A673 (cell line): ENCODE results near the gene LTF. TPM values are rescaled to one million over a fixed set of nuclear protein-coding genes. Genes with fewer than 3 reads are reported as not detected.

Experiments used
- BruUV-seq: library from RNA; stranded (reverse); fragments of 400-500 nt; replicated peaks from 2 replicates; lab custom pipeline; 2021; lab: Mats Ljungman, UMichigan
- CTCF ChIA-PET: fragments of 300-600 bp; sonication (Branson Sonifier 250); formaldehyde crosslinking; loops from one replicate; lab custom pipeline; 2022; ENCODE audit warnings: antibody characterized with exemption; lab: Charles Lee
- POLR2A ChIA-PET: fragments of 300-600 bp; sonication (Branson Sonifier 250); formaldehyde crosslinking; loops from one replicate; lab custom pipeline; 2022; ENCODE audit warnings: antibody characterized with exemption; ENCODE audit not compliant: low non-redundant PET; lab: Charles Lee
- DNase-seq: peaks from one replicate; pipeline ENCODE4 v3.0.0-alpha.2; 2015; ENCODE audit warnings: low spot score
- H3K27ac ChIP-seq: fragments of 200-600 bp; sonication (generic); 2 replicates; pipeline ENCODE4 v1.5.1; 2016; ENCODE audit warnings: mixed run types, low read depth, mild to moderate bottlenecking, mixed read lengths, antibody characterized with exemption, low read length; ENCODE audit not compliant: poor library complexity, severe bottlenecking
- H3K27me3 ChIP-seq: fragments of 200-600 bp; sonication (generic); replicated peaks from 2 replicates; pipeline ENCODE4 v1.6.1; 2017; ENCODE audit warnings: mixed run types, low read depth, mild to moderate bottlenecking, mixed read lengths, antibody characterized with exemption, low read length; ENCODE audit not compliant: insufficient read depth, poor library complexity
- H3K36me3 ChIP-seq: fragments of 200-600 bp; sonication (generic); 2 replicates; pipeline ENCODE4 v1.6.1; 2016; ENCODE audit warnings: mixed run types, mild to moderate bottlenecking, mixed read lengths, antibody characterized with exemption, low read length; ENCODE audit not compliant: insufficient read depth, poor library complexity, severe bottlenecking
- H3K4me1 ChIP-seq: fragments of 200-600 bp; sonication (generic); 2 replicates; pipeline ENCODE4 v1.6.1; 2017; ENCODE audit warnings: mixed run types, mild to moderate bottlenecking, mixed read lengths, antibody characterized with exemption, low read length; ENCODE audit not compliant: insufficient read depth, poor library complexity, severe bottlenecking
- H3K4me3 ChIP-seq: fragments of 200-600 bp; sonication (generic); 2 replicates; pipeline ENCODE4 v1.5.1; 2016; ENCODE audit warnings: low read depth, mixed run types, mild to moderate bottlenecking, mixed read lengths, low read length; ENCODE audit not compliant: poor library complexity, severe bottlenecking
- H3K9me3 ChIP-seq: fragments of 200-600 bp; sonication (generic); 2 replicates; pipeline ENCODE4 v1.6.1; 2016; ENCODE audit warnings: mixed run types, low read depth, mild to moderate bottlenecking, mixed read lengths, antibody characterized with exemption, low read length; ENCODE audit not compliant: poor library complexity, severe bottlenecking
- EZH2 ChIP-seq: fragments of 200-600 bp; sonication (generic); IDR thresholded peaks from 2 replicates; pipeline ENCODE4 v1.6.1; 2017; ENCODE audit warnings: borderline replicate concordance, low read depth, mild to moderate bottlenecking, mixed read lengths, antibody characterized with exemption, low read length; ENCODE audit not compliant: poor library complexity, severe bottlenecking
- intact Hi-C: fragments of 100-400 bp; cut with micrococcal nuclease; formaldehyde crosslinking; loops from one replicate; pipeline ENCODE4 v1.10.0; 2022; ENCODE audit not compliant: unreplicated experiment
- total RNA-seq: library from RNA; stranded (reverse); gene quantifications from 2 replicates; pipeline ENCODE4 v1.2.3, GENCODE V29; 2021
- TF ChIP-seq, protein P1 (sequence below): fragments of 300-800, 200-600 bp; sonication (generic); conservative IDR thresholded peaks from 2 replicates; pipeline ENCODE4 v1.5.1; 2017; ENCODE audit warnings: low read depth, mild to moderate bottlenecking, antibody characterized with exemption, low read length, moderate library complexity, mixed read lengths

Gene LTF
- total RNA-seq, 1 experiment from 2014 or later, result not detected

DNA sequence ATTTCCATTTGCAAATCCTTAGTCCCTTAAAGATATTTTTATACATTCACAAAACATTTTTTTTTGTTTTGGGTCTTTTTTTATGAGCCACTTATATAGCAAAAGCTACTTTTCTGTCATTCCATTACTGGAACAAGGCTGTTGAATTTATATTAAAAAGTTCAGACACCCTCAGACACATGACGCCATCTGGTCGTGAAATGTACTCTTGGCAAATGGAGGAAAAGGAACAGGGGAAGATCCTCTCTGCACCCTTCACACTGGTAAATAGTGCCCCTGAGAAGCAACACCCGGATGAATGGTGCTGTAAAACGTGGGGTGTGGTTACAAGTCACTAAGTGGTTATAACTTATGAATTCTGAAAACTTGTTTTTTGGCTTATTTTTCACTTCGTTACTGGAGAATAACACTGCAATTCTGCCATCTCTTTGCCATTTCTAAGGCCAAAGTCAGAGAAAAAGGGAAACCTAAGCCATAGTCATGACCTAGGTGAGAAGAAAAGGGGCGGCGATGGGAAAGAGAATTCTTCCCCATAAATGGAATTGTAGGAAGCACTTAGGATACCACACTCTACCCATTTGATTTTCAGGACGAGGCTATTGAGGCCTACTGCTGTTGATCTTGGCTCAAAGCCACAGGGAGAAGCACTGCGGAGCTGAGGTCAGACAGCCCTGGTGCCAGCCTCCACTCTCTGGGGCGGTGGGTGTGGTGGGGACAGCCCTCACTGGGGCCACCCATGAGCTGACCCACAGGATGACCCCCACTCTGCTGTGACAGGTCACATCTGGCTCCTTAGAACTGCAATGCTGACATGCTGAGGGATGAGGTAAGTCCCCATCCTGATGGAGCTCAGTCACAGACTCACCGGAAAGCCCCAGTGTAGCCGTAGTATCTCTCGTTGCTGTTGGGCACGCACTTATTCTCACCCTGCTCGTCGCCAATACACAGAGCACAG lies 21.9 kb downstream of the LTF start:
- Histone ChIP-seq H3K36me3 (no peaks in the 10 kb centered on the region), H3K27ac (no peak overlapping the region), H3K4me3 (no peak overlapping the region), H3K27me3 (no peaks in the 10 kb centered on the region), H3K9me3 (no peaks in the 10 kb centered on the region), H3K4me1 (no peaks in the 10 kb centered on the region)
- intact Hi-C loops, result no loop called here
- no TSS peak for BruUV-seq
- POLR2A ChIA-PET, result no interaction called here
- TF ChIP-seq, protein P1, sequence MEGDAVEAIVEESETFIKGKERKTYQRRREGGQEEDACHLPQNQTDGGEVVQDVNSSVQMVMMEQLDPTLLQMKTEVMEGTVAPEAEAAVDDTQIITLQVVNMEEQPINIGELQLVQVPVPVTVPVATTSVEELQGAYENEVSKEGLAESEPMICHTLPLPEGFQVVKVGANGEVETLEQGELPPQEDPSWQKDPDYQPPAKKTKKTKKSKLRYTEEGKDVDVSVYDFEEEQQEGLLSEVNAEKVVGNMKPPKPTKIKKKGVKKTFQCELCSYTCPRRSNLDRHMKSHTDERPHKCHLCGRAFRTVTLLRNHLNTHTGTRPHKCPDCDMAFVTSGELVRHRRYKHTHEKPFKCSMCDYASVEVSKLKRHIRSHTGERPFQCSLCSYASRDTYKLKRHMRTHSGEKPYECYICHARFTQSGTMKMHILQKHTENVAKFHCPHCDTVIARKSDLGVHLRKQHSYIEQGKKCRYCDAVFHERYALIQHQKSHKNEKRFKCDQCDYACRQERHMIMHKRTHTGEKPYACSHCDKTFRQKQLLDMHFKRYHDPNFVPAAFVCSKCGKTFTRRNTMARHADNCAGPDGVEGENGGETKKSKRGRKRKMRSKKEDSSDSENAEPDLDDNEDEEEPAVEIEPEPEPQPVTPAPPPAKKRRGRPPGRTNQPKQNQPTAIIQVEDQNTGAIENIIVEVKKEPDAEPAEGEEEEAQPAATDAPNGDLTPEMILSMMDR, result no peak
- no peak for TF ChIP-seq EZH2
- no peak for DNase-seq
- CTCF ChIA-PET, result no interaction called here

DNA sequence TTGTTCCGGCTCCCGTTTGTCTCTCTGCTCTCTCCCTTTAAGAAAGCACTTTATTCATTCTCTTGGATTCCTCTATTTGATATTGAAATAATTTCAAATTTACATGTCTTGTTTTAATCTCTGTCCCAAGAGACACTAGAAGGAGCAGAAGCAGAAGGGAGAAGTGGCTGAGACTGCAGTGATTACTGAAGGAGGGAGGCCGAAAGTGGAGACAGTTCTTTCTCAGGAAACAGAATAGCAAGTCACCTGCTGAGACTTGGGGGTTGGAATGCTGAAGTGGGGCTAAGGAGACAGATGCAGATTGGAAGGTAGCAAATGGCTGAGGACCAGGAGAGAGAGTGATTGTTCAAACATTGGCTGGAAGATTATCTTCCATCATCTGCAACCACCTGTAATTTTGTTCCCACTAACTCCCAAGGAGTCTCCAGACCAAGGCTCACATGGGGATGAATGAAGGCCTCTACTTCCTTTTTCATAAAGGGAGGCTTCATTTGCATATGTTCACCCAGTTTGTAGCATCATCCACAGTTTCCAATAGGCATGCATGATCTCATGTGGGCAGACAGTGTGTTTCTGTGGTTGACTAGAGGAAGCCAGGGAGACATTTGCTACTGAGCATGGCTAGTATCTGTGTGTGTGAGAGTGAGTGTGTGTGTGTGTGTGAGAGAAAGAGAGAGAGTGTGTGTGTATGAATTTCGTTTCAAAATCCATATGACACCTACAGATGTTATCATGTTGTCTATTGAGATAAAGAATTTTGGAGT lies 24.0 kb downstream of the LTF start:
- ChIA-PET POLR2A (no interaction called here), CTCF (no interaction called here)
- no peaks in the 10 kb centered on the region for H3K36me3 ChIP-seq
- H3K4me3 ChIP-seq, result no peak overlapping the region
- DNase-seq, result no peak
- no TSS peak for BruUV-seq
- no peak for TF ChIP-seq EZH2
- TF ChIP-seq, protein P1, result no peak
- H3K9me3 ChIP-seq, result no peaks in the 10 kb centered on the region
- H3K27me3 ChIP-seq, result no peaks in the 10 kb centered on the region
- no peaks in the 10 kb centered on the region for H3K4me1 ChIP-seq
- intact Hi-C loops, result no loop called here
- H3K27ac ChIP-seq, result no peak overlapping the region

DNA sequence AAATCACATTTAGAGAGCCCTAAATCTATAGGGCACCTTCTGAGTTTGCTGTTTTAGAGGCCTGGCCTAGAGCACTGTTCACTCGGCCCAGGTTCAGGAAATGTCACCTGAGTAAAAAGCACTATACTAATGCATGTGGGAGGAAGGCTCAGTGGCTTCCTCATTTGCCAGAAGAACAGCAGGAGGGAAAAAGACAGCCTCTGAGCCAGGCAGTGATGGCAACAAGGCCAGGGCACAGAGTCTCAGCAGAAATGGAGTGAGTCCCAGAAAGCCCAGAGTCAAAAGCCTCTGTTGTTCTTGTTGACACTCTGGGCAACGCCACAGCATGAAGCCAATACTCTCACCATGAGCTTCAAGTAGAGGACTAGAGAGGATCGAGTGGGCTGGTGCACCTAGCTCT lies 25.9 kb downstream of the LTF start:
- ChIA-PET POLR2A (no interaction called here), CTCF (no interaction called here)
- Histone ChIP-seq H3K36me3 (no peaks in the 10 kb centered on the region), H3K4me1 (no peaks in the 10 kb centered on the region), H3K27me3 (no peaks in the 10 kb centered on the region), H3K4me3 (no peak overlapping the region), H3K27ac (no peak overlapping the region), H3K9me3 (no peaks in the 10 kb centered on the region)
- TF ChIP-seq, protein P1, result no peak
- TF ChIP-seq EZH2, result no peak
- BruUV-seq, result no TSS peak
- no peak for DNase-seq
- intact Hi-C loops, result no loop called here
